Sciatic nerve (tissue), 2 donors: Measurements from ENCODE around the gene AKAP12. TPM values are rescaled to one million over a fixed set of nuclear protein-coding genes. Genes with fewer than 3 reads are reported as not detected.
A peak's percentile ranks its signal among the peaks of the same experiment; 100 is the strongest.

ENCODE experiments used
- ATAC-seq: fragments of 200-7000 bp; cut with Tn5 transposase; one replicate; pipeline ENCODE4 v1.9.1; 2020; ENCODE audit warnings: mild to moderate bottlenecking, moderate library complexity
- DNase-seq: peaks from one replicate; pipeline ENCODE4 v3.0.0-alpha.2; 2020; ENCODE audit warnings: low spot score
- intact Hi-C: fragments of 100-400 bp; cut with DNase I; formaldehyde crosslinking; loops from one replicate; pipeline ENCODE4 v1.14.2; 2022
- total RNA-seq: library from RNA; stranded (reverse); fragmentation: NEBNext Ultra II Directional; extraction: Animal tissue kit (Norgen Biotek cat#: 25700); gene quantifications from one replicate; pipeline ENCODE4 v1.2.1, GENCODE V29; 2021
- donor health status: DM: no; HTN: no; CAD: no.
- donor health status: DM: no; HTN: no; CAD: no.

AKAP12 gene, protein sequence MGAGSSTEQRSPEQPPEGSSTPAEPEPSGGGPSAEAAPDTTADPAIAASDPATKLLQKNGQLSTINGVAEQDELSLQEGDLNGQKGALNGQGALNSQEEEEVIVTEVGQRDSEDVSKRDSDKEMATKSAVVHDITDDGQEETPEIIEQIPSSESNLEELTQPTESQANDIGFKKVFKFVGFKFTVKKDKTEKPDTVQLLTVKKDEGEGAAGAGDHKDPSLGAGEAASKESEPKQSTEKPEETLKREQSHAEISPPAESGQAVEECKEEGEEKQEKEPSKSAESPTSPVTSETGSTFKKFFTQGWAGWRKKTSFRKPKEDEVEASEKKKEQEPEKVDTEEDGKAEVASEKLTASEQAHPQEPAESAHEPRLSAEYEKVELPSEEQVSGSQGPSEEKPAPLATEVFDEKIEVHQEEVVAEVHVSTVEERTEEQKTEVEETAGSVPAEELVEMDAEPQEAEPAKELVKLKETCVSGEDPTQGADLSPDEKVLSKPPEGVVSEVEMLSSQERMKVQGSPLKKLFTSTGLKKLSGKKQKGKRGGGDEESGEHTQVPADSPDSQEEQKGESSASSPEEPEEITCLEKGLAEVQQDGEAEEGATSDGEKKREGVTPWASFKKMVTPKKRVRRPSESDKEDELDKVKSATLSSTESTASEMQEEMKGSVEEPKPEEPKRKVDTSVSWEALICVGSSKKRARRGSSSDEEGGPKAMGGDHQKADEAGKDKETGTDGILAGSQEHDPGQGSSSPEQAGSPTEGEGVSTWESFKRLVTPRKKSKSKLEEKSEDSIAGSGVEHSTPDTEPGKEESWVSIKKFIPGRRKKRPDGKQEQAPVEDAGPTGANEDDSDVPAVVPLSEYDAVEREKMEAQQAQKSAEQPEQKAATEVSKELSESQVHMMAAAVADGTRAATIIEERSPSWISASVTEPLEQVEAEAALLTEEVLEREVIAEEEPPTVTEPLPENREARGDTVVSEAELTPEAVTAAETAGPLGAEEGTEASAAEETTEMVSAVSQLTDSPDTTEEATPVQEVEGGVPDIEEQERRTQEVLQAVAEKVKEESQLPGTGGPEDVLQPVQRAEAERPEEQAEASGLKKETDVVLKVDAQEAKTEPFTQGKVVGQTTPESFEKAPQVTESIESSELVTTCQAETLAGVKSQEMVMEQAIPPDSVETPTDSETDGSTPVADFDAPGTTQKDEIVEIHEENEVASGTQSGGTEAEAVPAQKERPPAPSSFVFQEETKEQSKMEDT (N-terminal part only)
- 142 TPM for total RNA-seq

DNA sequence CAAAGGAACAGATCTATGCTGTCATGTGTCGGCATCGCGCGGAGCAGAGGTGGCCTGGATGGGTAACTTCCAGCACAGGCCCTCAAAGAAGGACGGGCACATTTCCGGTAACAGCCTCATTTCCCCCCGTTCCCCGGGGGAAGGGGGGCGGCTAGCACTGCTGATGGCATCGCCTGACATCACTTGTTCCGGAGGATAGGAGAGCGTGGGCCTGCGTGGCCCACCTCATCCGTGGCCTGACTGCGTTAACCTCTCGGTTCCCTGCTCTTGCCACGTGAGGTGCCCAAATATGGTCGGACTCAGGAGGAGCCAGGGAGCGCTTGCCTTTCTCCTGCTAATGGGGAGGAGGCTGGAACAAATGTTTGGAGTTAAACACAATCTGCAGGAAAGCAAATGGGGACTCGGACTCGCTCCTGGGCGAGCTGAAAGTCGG, at the start of gene AKAP12:
Gene AKAP12 (plus strand): TSS at position 365 of the 433 bp plus-strand sequence. CDS start 596 bp downstream, outside the sequence.
- peak; percentile 71 for DNase-seq
- intact Hi-C loops = no loop called here

GRCh38 chr6:151191527-151191926, 48.2 kb upstream of the AKAP12 start:
- ATAC-seq = no peak
- intact Hi-C loops = no loop called here
- no peak for DNase-seq

More for the DNA sequence above, at the start of gene AKAP12:
- peak; percentile 85 for ATAC-seq

DNA sequence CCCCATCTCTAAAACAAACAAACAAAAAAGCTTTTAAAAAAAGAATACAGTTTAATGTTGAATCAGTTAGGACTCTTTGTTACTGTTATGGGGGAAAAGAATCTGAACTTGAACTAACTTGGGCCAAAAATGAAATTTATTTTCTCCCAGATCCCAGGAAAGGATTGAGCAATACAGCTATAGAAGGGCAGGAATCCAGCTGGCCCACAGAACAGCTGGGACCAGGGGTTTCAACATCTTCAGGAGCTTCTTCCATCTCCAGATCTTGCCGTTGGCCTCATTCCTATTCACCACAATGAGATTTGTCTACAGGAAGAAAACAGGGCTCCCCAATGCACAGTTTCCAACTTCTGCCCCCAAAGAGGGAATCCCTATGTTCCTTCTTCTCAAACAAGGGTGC, 43.2 kb upstream of the AKAP12 start:
- DNase-seq (peak; percentile 68), ATAC-seq (peak; percentile 98)
- intact Hi-C loops = no loop called here

- DNase-seq = no peak
- no peak for ATAC-seq
- intact Hi-C loops = no loop called here
Measured at GRCh38 chr6:151197556-151197955, 42.2 kb upstream of the AKAP12 start.

DNA sequence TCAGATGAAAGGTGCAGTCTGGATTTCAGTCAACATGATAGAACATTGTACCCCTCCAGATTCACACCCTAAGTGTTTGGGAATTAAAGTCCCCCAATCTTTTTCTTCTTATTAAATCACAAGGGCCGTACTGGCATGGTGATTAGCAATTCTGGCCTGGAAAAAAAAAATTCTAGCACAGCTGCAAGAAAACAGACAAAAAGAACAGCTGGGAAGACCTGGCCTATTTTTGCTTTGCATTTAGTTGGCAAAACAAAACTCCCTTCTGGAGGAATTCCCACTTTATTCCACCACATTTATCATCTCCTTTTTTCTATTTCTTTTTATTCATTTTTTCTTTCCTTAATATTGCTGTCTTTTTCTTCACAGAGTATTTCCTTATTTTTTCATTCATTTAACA, 39.8 kb upstream of the AKAP12 start:
- intact Hi-C loops = no loop called here
- DNase-seq (no peak), ATAC-seq (no peak)

DNA sequence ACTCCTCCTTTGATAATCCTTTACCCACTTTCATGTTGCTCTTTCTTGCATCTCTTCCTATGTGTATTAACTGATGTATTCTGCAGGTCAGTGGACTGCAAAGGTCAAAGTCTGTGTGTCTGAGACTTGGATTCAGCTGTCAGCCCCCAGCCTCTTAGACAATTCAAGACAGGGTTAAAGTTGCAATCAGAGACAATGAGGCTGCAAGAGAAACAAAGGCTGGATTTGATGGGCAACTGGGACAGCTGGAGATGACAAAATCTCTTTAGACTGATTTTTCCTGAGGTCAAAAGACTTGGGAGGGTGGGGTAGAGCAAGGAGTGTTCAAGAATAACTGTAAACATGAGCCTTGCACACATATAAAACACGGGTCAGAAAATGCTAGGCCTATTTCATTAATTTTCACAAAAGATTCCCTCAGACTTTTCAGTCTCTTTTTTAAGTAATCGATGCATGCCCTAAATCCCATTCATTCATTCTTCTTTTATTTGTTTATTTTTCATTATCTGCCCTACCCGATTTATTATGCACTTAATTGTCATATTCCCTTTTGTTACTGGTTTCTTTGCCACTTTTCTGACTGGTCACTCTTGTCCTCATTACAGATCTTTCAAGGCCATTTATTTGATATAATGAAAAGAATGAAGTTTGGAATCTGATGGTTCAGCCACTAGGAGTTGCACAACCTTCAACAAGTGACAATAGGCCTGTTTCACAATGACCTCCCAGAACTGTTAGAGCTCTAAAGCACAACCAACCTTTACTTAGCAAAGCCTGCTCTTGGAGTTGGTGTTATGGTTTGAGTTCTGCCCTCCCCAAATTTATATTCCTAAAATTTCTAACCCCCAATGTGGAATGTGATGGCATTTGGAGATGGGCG, 33.8 kb upstream of the AKAP12 start:
- intact Hi-C loops = no loop called here
- no peak for ATAC-seq
- DNase-seq = no peak

DNA sequence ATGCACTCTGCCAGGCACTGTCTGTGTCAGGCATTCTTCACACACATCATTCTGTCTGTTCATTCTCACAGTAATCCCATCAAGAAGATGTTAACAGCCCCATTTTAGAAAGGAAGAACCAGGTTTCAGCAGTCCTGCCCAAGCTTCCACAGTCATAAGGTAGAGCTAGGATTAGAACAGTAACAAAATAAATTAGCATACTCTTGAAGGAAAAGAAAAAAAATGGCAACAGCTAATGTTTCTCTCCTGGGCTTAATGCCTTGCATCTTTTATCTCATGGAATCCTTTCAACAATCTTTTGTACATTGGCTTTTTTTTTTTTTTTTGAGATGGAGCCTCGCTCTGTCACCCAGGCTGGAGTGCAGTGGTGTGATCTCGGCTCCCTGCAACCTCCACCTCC, 32.1 kb upstream of the AKAP12 start:
- no peak for DNase-seq
- intact Hi-C loops = no loop called here
- no peak for ATAC-seq

- intact Hi-C loops = no loop called here
- no peak for ATAC-seq
- DNase-seq = no peak
Measured at GRCh38 chr6:151209071-151209831, 30.5 kb upstream of the AKAP12 start.

DNA sequence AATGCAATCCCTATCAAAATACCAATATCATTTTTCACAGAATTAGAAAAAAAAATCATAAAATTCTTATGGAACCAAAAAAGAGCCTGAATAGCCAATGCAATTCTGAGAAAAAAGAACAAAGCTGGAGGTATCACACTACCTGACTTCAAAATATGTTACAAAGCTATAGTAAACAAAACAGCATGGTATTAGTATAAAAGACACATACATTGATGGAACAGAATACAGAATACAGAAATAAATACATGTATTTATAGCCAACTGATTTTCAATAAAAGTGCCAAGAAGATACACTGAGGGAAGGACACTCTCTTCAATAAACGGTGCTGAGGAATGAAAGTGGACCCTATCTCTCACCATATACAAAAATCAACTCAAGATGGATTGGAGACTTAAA, 28.7 kb upstream of the AKAP12 start:
- intact Hi-C loops = no loop called here
- DNase-seq = no peak
- ATAC-seq = no peak

DNA sequence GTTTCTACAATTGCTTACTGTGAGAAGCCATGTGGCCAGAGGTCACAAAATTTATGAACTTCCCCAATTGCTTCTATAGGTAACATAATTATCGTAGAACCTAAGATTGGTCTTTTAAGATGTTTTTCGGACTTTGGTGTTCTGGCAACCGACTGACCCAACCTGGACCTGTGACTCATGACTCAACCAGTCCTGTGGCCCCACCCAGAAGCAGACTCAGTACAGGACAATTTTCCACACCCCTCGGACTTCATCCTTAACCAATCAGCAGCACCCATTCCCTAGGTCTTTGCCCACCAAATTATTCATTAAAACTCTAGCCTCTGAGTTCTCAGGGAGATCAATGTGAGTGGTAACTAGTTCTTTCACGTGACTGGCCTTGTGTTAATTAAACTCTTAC, 26.4 kb upstream of the AKAP12 start:
- intact Hi-C loops = no loop called here
- no peak for DNase-seq
- no peak for ATAC-seq

DNA sequence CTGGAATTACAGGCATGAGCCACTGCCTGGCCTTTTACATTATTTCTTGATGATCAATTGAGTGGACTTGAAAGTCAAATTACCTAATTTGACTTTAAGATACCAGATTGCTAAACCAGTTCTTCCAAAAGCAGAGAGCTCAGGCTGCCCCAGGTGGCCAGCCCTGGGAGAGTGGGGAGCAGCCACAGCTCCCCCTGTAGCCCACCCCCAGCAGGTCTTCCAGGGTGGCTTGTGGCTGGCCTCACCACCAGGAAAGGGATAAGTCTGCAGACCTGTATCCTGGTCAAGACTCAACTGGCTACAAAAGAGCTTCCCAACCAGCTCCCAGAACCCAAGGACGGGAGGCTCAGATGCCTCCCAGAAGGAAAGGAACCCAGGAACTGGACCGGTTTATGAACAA, 23.8 kb upstream of the AKAP12 start:
- no peak for DNase-seq
- no peak for ATAC-seq
- intact Hi-C loops = no loop called here

- ATAC-seq (no peak), DNase-seq (no peak)
- intact Hi-C loops = no loop called here
Measured at GRCh38 chr6:151216804-151217203, 23.0 kb upstream of the AKAP12 start.

- ATAC-seq (no peak), DNase-seq (no peak)
- intact Hi-C loops = no loop called here
Measured at GRCh38 chr6:151219192-151219591, 20.6 kb upstream of the AKAP12 start.

GRCh38 chr6:151224076-151224475, 15.7 kb upstream of the AKAP12 start:
- intact Hi-C loops = no loop called here
- no peak for ATAC-seq

GRCh38 chr6:151225919-151226318, 13.8 kb upstream of the AKAP12 start:
- DNase-seq = no peak
- intact Hi-C loops = no loop called here
- no peak for ATAC-seq

More at GRCh38 chr6:151224076-151224475, 15.7 kb upstream of the AKAP12 start:
- no peak for DNase-seq

GRCh38 chr6:151228788-151229400, 10.9 kb upstream of the AKAP12 start:
- ATAC-seq (no peak), DNase-seq (no peak)
- intact Hi-C loops = no loop called here
